HCT116 (cell line): Measurements from ENCODE around the gene SLC12A8. TPM values are rescaled to one million over a fixed set of nuclear protein-coding genes. Genes with fewer than 3 reads are reported as not detected.

ENCODE experiments used
- ATAC-seq: fragments of 200-7000 bp; cut with Tn5 transposase; 2 replicates; pipeline ENCODE4 v1.9.1; 2020; ENCODE audit warnings: mild to moderate bottlenecking, moderate library complexity
- BruUV-seq: library from RNA; stranded (reverse); fragments of 400-500 nt; replicated peaks from 2 replicates; lab custom pipeline; 2021; lab: Mats Ljungman, UMichigan
- CTCF ChIA-PET: fragments of 300-600 bp; sonication (Branson Sonifier 250); formaldehyde crosslinking; loops from one replicate; lab custom pipeline; 2021; ENCODE audit warnings: antibody characterized with exemption; lab: Charles Lee
- POLR2A ChIA-PET: fragments of 300-600, 350-600 bp; sonication (Branson Sonifier 250); formaldehyde crosslinking; loops from one replicate; lab custom pipeline; 2021; ENCODE audit warnings: antibody characterized with exemption; lab: Charles Lee
- RAD21 ChIA-PET, 2 experiments: fragments of 300-600 bp; sonication (Branson Sonifier 250); formaldehyde crosslinking; loops; one replicate each; lab custom pipeline; 2023; ENCODE audit warnings: low total read pairs in 2 of 2; ENCODE audit not compliant: uncharacterized antibody in 2 of 2, unreplicated experiment in 2 of 2, low non-redundant PET in 1 of 2; lab: Charles Lee
- DNase-seq: peaks from one replicate; pipeline ENCODE4 v3.0.0-alpha.2; 2010; ENCODE audit warnings: low read depth, low spot score
- H2AFZ ChIP-seq: fragments of 200-600 bp; shearing (Covaris generic), sonication (generic); 2 replicates; pipeline ENCODE4 v1.6.1; 2017; ENCODE audit warnings: low read depth, mixed run types, mixed read lengths, antibody characterized with exemption, low read length; ENCODE audit not compliant: poor library complexity, severe bottlenecking
- H3K27ac ChIP-seq: 2 replicates; pipeline ENCODE4 v1.5.1; 2012; ENCODE audit warnings: low read depth, low read length
- H3K27me3 ChIP-seq: fragments of 200-600 bp; sonication (generic); 2 replicates; pipeline ENCODE4 v1.6.1; 2016; ENCODE audit warnings: mixed run types, low read length, mixed read lengths; ENCODE audit not compliant: insufficient read depth
- H3K36me3 ChIP-seq, 2 experiments: fragments of 200-500 bp in 1 of 2; fragments of 200-600 bp in 1 of 2; sonication (Bioruptor generic) in 1 of 2; sonication (generic) in 1 of 2; 2 replicates each; pipeline versions ENCODE4 v1.5.1 to v1.6.1; 2014 to 2016; ENCODE audit warnings: low read length in 2 of 2, inconsistent platforms in 1 of 2, mixed read lengths in 1 of 2, mixed run types in 1 of 2; ENCODE audit not compliant: insufficient read depth in 2 of 2, control insufficient read depth in 1 of 2
- H3K4me1 ChIP-seq, 2 experiments: fragments of 200-600 bp in 1 of 2; sonication (generic) in 1 of 2; 2 replicates each; pipeline versions ENCODE4 v1.5.1 to v1.6.1; 2012 to 2017; ENCODE audit warnings: low read length in 2 of 2, inconsistent platforms in 1 of 2, mild to moderate bottlenecking in 1 of 2, mixed read lengths in 1 of 2, mixed run types in 1 of 2, moderate library complexity in 1 of 2; ENCODE audit not compliant: insufficient read depth in 2 of 2, control insufficient read depth in 1 of 2
- H3K4me2 ChIP-seq: fragments of 200-600 bp; sonication (generic); 2 replicates; pipeline ENCODE4 v1.6.1; 2017; ENCODE audit warnings: mixed run types, low read length, mixed read lengths
- H3K4me3 ChIP-seq, 2 experiments: fragments of 200-600 bp in 1 of 2; sonication (generic) in 1 of 2; replicated peaks in 1 of 2; 2 replicates each; pipeline ENCODE4 v1.5.1; 2011 to 2016; ENCODE audit warnings: low read length in 2 of 2, control low read depth in 1 of 2, low read depth in 1 of 2, mild to moderate bottlenecking in 1 of 2, mixed read lengths in 1 of 2, mixed run types in 1 of 2
- H3K79me2 ChIP-seq: fragments of 200-600 bp; sonication (generic); 2 replicates; pipeline ENCODE4 v1.6.1; 2017; ENCODE audit warnings: mild to moderate bottlenecking, mixed run types, low read length, moderate library complexity, mixed read lengths; ENCODE audit not compliant: insufficient read depth
- H3K9ac ChIP-seq: fragments of 200-600 bp; sonication (generic); 2 replicates; pipeline ENCODE4 v1.6.1; 2016; ENCODE audit warnings: low read length, mixed read lengths
- H3K9me2 ChIP-seq: fragments of 200-600 bp; sonication (generic), shearing (Covaris generic); 2 replicates; pipeline ENCODE4 v1.6.1; 2017; ENCODE audit warnings: mixed run types, mild to moderate bottlenecking, moderate library complexity; ENCODE audit not compliant: insufficient read depth
- H3K9me3 ChIP-seq, 2 experiments: fragments of 200-500 bp in 1 of 2; fragments of 200-600 bp in 1 of 2; sonication (Bioruptor generic) in 1 of 2; sonication (generic) in 1 of 2; 2 replicates each; pipeline ENCODE4 v1.6.1; 2014 to 2017; ENCODE audit warnings: low read length in 2 of 2, mixed read lengths in 2 of 2, inconsistent platforms in 1 of 2, low read depth in 1 of 2, mild to moderate bottlenecking in 1 of 2, mixed run types in 1 of 2, moderate library complexity in 1 of 2; ENCODE audit not compliant: control insufficient read depth in 1 of 2, insufficient read depth in 1 of 2
- H4K20me1 ChIP-seq: fragments of 200-600 bp; sonication (generic), shearing (Covaris generic); 2 replicates; pipeline ENCODE4 v1.6.1; 2017; ENCODE audit warnings: mixed run types, mild to moderate bottlenecking, moderate library complexity; ENCODE audit not compliant: insufficient read depth
- CTCF ChIP-seq, 3 experiments: fragments of 200-600 bp in 1 of 3; sonication (generic) in 1 of 3; IDR thresholded peaks in 2 of 3; conservative IDR thresholded peaks in 1 of 3; 2 replicates each; pipeline ENCODE4 v1.5.1; 2012 to 2017; ENCODE audit warnings: low read depth in 2 of 3, low read length in 2 of 3, antibody characterized with exemption in 1 of 3, borderline replicate concordance in 1 of 3, control low read depth in 1 of 3, mild to moderate bottlenecking in 1 of 3, mixed read lengths in 1 of 3, mixed run types in 1 of 3, moderate library complexity in 1 of 3; ENCODE audit not compliant: insufficient read depth in 1 of 3
- EGR1 ChIP-seq: IDR thresholded peaks from 2 replicates; pipeline ENCODE4 v1.6.1; 2012; ENCODE audit warnings: low read depth
- ELF1 ChIP-seq: IDR thresholded peaks from 2 replicates; pipeline ENCODE4 v1.6.1; 2012; ENCODE audit warnings: low read depth, borderline replicate concordance
- EZH2 ChIP-seq: fragments of 200-600 bp; sonication (generic); IDR thresholded peaks from 2 replicates; pipeline ENCODE4 v1.6.1; 2017; ENCODE audit warnings: antibody characterized with exemption, mixed run types
- FOSL1 ChIP-seq: IDR thresholded peaks from 2 replicates; pipeline ENCODE4 v1.6.1; 2012; ENCODE audit warnings: low read depth
- JUND ChIP-seq: IDR thresholded peaks from 2 replicates; pipeline ENCODE4 v1.6.1; 2012
- POLR2A ChIP-seq: IDR thresholded peaks from 2 replicates; pipeline ENCODE4 v1.7.0; 2011; ENCODE audit warnings: borderline replicate concordance; ENCODE audit not compliant: insufficient read depth, insufficient read length; ENCODE audit errors: extremely low read depth
- POLR2AphosphoS5 ChIP-seq: IDR thresholded peaks from 2 replicates; pipeline ENCODE4 v1.6.1; 2011; ENCODE audit warnings: mild to moderate bottlenecking, low read depth, low read length, moderate library complexity
- RAD21 ChIP-seq: IDR thresholded peaks from 2 replicates; pipeline ENCODE4 v1.6.1; 2012; ENCODE audit warnings: low read depth, mild to moderate bottlenecking
- SIN3A ChIP-seq: IDR thresholded peaks from 2 replicates; pipeline ENCODE4 v1.6.1; 2012; ENCODE audit warnings: low read depth
- TCF7L2 ChIP-seq: IDR thresholded peaks from 2 replicates; pipeline ENCODE4 v1.7.0; 2011; ENCODE audit warnings: borderline replicate concordance, inconsistent platforms; ENCODE audit not compliant: insufficient read depth, insufficient read length; ENCODE audit errors: extremely low read depth
- ZFX ChIP-seq: fragments of 450-650 bp; IDR thresholded peaks from 2 replicates; pipeline ENCODE4 v1.6.1; 2017
- ZNF274 ChIP-seq: fragments of 200-500 bp; sonication (Bioruptor generic); IDR thresholded peaks from 2 replicates; pipeline ENCODE4 v1.6.1; 2014; ENCODE audit warnings: mild to moderate bottlenecking, low read depth, low read length, inconsistent platforms
- intact Hi-C: fragments of 100-400 bp; cut with micrococcal nuclease; formaldehyde crosslinking; loops from 2 replicates; pipeline ENCODE4 v1.10.0; 2022
- total RNA-seq: library from RNA; stranded (reverse); gene quantifications from one replicate; pipeline ENCODE4 v1.2.1, GENCODE V29; 2021; ENCODE audit not compliant: unreplicated experiment
- TF ChIP-seq, protein P1 (sequence below): IDR thresholded peaks from 2 replicates; pipeline ENCODE4 v1.6.1; 2012; ENCODE audit warnings: low read depth
- TF ChIP-seq, protein P2 (sequence below): IDR thresholded peaks from 2 replicates; pipeline ENCODE4 v1.6.1; 2012

SLC12A8 gene
- total RNA-seq, 1 experiment from 2014 or later = 19.9 TPM

GRCh38 chr3:125072749-125073389, 139.7 kb downstream of the SLC12A8 start:
- Histone ChIP-seq H3K36me3 (0 out of 4 replicates have a peak, but pooled peaks cover 0 to 3% of the 10 kb centered on the region in 2 experiments), H3K9me3 (no peaks in the 10 kb centered on the region), H3K4me1 (0 out of 4 replicates have a peak, but pooled peaks cover 0 to under 1% of the 10 kb centered on the region in 2 experiments), H4K20me1 (no peaks in the 10 kb centered on the region), H3K27ac (no peak overlapping the region), H3K4me2 (no peak overlapping the region), H2AFZ (no peak overlapping the region), H3K79me2 (no peaks in the 10 kb centered on the region), H3K27me3 (no peaks in the 10 kb centered on the region), H3K9me2 (no peaks in the 10 kb centered on the region), H3K9ac (no peak overlapping the region), H3K4me3 (no peak overlapping the region)
- RAD21 ChIA-PET = no interaction called here
- DNase-seq (no peak), ATAC-seq (no peak)
- no TSS peak for BruUV-seq
- CTCF ChIA-PET = no interaction called here
- POLR2A ChIA-PET = interaction anchor here (0.6 kb wide), 1 partner anchor 447 kb away, joined by 6 read pairs; the partner anchor contains the start of gene SNX4
- intact Hi-C loops = no loop called here
- TF ChIP-seq SIN3A (no peak), TCF7L2 (no peak), ZFX (no peak), EZH2 (no peak), FOSL1 (no peak), ELF1 (no peak), RAD21 (no peak), POLR2A (no peak), EGR1 (no peak), POLR2AphosphoS5 (no peak), JUND (no peak), CTCF (IDR thresholded peaks at IDR 0.05 in 2 of 3, conservative IDR thresholded peaks at IDR 0.05 in 1 of 3; ENCODE audit: borderline replicate concordance in 1 of 3, insufficient read depth in 1 of 3, low read depth in 2 of 3, low read length in 2 of 3) (no peak), ZNF274 (no peak)
- TF ChIP-seq, protein P1, sequence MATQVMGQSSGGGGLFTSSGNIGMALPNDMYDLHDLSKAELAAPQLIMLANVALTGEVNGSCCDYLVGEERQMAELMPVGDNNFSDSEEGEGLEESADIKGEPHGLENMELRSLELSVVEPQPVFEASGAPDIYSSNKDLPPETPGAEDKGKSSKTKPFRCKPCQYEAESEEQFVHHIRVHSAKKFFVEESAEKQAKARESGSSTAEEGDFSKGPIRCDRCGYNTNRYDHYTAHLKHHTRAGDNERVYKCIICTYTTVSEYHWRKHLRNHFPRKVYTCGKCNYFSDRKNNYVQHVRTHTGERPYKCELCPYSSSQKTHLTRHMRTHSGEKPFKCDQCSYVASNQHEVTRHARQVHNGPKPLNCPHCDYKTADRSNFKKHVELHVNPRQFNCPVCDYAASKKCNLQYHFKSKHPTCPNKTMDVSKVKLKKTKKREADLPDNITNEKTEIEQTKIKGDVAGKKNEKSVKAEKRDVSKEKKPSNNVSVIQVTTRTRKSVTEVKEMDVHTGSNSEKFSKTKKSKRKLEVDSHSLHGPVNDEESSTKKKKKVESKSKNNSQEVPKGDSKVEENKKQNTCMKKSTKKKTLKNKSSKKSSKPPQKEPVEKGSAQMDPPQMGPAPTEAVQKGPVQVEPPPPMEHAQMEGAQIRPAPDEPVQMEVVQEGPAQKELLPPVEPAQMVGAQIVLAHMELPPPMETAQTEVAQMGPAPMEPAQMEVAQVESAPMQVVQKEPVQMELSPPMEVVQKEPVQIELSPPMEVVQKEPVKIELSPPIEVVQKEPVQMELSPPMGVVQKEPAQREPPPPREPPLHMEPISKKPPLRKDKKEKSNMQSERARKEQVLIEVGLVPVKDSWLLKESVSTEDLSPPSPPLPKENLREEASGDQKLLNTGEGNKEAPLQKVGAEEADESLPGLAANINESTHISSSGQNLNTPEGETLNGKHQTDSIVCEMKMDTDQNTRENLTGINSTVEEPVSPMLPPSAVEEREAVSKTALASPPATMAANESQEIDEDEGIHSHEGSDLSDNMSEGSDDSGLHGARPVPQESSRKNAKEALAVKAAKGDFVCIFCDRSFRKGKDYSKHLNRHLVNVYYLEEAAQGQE = no peak
- TF ChIP-seq, protein P2, sequence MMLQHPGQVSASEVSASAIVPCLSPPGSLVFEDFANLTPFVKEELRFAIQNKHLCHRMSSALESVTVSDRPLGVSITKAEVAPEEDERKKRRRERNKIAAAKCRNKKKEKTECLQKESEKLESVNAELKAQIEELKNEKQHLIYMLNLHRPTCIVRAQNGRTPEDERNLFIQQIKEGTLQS = no peak
